Tibial nerve (tissue), 3 donors: ENCODE measurements around the gene PPP2R3B.

Experiments used
- POLR2A ChIP-seq, 2 donors: fragments of 450-650 bp; IDR thresholded peaks; one replicate each; pipeline ENCODE4 v1.6.1; 2017; ENCODE audit warnings: antibody characterized with exemption in 2 of 2, mild to moderate bottlenecking in 2 of 2, moderate library complexity in 2 of 2
- TF ChIP-seq, protein P1 (sequence below), 5 experiments: fragments of 200-600 bp in 3 of 5; fragments of 450-650 bp in 2 of 5; sonication (generic) in 3 of 5; IDR thresholded peaks; one replicate each; pipeline ENCODE4 v1.5.1; 2016 to 2019; ENCODE audit warnings: antibody characterized with exemption in 5 of 5, mild to moderate bottlenecking in 3 of 5, moderate library complexity in 2 of 5

GRCh38 chrX:363621-364375 lies 22.9 kb downstream of the PPP2R3B start:
- TF ChIP-seq, protein P1, sequence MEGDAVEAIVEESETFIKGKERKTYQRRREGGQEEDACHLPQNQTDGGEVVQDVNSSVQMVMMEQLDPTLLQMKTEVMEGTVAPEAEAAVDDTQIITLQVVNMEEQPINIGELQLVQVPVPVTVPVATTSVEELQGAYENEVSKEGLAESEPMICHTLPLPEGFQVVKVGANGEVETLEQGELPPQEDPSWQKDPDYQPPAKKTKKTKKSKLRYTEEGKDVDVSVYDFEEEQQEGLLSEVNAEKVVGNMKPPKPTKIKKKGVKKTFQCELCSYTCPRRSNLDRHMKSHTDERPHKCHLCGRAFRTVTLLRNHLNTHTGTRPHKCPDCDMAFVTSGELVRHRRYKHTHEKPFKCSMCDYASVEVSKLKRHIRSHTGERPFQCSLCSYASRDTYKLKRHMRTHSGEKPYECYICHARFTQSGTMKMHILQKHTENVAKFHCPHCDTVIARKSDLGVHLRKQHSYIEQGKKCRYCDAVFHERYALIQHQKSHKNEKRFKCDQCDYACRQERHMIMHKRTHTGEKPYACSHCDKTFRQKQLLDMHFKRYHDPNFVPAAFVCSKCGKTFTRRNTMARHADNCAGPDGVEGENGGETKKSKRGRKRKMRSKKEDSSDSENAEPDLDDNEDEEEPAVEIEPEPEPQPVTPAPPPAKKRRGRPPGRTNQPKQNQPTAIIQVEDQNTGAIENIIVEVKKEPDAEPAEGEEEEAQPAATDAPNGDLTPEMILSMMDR (IDR thresholded peaks at IDR 0.05): no peak
- TF ChIP-seq POLR2A (IDR thresholded peaks at IDR 0.05): no peak
